GM18868 (cell line): Measurements from ENCODE around the gene HSD17B7.
"Not testable (repeated sequence)": the region's sequence is repeated elsewhere in the genome, so short reads cannot be mapped to it uniquely, and the experiment has no call there.

Source experiments
- ATAC-seq: cut with Tn5 transposase; IDR thresholded peaks from one replicate; pipeline ENCODE4 v1.9.1; 2021; ENCODE audit warnings: mild to moderate bottlenecking, moderate library complexity; ENCODE audit not compliant: unreplicated experiment

HSD17B7 gene, protein sequence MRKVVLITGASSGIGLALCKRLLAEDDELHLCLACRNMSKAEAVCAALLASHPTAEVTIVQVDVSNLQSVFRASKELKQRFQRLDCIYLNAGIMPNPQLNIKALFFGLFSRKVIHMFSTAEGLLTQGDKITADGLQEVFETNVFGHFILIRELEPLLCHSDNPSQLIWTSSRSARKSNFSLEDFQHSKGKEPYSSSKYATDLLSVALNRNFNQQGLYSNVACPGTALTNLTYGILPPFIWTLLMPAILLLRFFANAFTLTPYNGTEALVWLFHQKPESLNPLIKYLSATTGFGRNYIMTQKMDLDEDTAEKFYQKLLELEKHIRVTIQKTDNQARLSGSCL

DNA sequence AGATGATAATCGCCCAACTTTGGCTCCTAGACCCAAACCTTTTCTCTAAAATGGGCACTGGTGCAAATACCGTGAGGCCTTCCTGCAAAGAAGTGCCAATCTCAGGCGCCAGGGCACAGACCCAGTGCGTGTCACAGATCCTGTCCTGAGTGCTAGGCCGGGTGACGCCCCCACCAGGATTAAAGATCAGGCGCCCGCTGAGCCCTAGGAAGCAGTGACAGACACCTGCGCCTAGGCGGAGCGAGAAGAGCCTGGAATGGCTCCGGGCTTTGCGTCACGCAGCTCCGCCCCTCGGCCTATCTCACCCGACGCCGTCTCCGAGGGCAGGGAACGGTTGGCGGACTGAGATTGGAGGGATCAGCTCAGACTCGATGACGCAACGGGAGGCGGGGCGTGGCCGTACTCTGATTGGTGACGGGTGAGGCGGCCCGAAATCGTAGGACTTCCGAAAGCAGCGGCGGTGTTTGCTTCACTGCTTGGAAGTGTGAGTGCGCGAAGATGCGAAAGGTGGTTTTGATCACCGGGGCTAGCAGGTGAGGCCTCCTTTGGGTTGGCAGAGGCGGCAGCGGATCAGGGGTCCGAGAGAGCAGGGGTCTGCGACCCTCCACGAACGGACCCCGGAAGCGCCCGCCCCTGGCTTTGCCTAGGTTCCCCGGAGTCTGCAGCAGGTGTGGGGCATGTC is at the start of gene HSD17B7:
TSS of gene HSD17B7 (plus strand) at position 400 of the 682 bp plus-strand sequence. CDS start at position 499, 99 bp downstream.
- ATAC-seq: peak; percentile 99

DNA sequence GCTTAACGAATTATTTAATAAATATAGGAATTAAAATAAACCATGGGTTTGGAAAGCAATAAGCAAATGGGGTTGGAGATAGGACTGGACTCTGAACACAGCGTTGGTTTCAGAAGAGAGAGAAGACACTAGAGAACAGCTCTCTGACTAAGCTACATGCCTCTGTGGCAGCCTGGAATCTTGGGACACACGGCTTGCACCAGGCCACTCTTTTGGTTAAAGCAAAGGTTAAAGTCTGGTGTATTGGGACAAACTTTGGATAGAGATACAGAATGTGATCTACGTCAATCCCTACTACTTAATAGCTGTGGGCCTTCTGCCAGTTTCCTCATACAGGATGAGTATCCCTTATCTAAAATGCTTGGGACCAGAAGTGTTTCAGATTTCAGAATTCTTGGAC is 49.7 kb upstream of the HSD17B7 start:
- ATAC-seq: no peak

DNA sequence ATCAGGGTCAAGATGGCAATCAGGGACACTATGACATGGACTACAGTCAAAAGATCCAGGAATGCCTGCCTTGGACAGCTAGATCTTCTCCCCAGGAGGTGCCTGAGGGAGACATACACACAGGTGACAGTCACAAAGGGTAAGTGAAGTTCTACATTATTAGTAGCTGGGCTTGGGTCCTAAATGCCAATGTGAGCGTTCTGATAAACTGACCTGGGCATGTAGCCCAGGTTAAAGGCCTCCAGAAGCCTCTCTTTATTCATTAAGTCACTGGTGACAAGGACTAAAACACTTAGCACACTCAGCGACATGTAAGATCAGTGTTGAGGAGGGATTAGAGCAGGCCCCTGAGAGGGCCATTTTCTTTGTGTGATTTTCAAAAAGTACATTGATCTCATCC is 48.9 kb upstream of the HSD17B7 start:
- no peak for ATAC-seq

DNA sequence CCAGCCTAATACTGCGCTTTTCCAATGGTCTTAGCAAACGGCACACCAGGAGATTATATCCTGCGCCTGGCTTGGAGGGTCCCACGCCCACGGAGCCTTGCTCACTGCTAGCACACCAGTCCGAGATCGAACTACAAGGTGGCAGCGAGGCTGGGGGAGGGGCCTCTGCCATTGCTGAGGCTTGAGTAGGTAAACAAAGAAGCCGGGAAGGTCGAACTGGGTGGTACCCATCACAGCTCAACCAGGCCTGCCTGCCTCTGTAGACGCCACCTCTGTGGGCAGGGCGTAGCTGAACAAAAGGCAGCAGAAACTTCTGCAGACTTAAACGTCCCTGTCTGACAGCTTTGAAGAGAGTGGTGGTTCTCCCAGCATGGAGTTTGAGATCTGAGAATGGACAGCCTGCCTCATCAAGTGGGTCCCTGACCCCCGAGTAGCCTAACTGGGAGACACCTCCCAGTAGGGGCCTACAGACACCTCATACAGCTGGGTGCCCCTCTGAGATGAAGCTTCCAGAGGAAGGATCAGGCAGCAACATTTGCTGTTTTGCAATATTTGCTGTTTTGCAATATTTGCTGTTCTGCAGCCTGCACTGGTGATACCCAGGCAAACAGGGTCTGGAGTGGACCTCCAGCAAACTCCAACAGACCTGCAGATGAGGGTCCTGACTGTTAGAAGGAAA is 44.1 kb upstream of the HSD17B7 start:
- not testable (repeated sequence) for ATAC-seq

DNA sequence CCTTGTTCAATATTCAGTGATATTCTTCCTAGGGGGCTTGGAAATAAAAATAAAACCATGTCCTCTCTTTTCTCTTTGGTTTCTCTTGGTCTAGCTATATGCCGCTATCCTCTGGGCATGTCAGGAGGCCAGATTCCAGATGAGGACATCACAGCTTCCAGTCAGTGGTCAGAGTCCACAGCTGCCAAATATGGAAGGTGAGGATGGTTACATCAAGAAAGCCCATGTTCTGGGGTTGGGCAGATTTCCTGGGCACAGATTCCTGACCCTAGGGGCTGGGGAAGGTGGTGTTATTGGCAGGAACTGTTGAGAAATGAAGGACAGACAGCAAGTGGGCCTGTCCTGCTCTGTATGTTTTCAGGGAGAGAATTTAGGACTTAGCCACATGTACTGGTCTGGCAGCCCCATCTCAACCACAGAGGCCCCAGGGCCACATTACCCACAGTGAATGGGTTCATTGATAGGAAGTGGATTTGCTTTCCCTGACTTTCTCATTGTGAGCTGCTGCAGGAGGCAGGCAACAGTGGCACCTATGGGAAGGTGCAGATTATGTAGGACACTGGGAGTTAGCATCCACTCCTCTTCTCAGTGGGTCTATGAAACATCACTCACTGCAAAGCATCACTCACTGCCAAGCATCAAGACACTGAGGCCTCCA is 37.4 kb upstream of the HSD17B7 start:
- no peak for ATAC-seq

DNA sequence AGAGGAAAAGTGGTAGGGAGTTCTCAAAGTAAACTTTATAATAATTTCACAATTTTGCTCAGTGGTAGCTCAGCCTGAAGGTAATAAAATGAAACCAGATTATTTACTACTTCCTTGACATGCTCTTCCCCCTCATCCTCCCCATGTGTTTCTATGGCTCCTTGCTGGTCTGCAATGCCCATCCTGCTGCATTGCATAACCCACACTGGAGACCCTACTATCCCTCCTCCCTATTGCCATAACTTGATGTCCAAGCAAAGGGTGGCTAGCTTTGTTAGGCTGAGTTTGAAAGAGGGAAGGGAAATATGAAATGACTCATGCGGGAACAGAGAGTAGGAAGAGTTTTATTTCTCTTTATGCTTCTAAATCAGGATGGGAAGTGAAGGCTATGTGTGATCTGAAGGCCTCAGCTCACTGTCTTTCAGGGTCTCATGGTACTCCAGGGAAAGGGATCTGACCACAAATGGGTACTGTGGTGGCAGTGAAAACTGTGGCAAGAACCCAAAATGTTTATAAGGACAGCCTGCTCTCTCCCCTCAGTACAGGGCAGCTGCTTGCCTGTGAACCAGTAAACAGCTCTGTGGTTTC is 36.4 kb upstream of the HSD17B7 start:
- ATAC-seq: no peak

DNA sequence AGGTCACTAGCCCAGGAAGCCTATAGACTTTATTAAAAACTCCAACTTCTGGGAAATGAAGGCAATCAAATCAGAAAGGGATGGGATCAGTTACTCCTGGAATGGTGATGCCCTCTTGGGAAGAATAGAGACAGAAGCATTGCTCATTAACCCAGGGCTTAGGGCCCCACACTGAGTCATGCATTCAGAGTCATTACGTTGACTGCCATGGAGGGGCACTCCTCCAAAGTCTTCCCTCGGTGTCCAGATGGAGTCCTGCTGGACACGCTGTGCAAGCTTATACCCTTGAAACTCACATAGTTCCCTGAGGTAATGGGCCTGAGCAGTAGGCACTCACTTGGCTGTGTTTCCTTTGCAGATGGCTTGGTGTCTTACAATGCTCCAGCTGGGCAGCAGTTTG is 35.2 kb upstream of the HSD17B7 start:
- no peak for ATAC-seq

DNA sequence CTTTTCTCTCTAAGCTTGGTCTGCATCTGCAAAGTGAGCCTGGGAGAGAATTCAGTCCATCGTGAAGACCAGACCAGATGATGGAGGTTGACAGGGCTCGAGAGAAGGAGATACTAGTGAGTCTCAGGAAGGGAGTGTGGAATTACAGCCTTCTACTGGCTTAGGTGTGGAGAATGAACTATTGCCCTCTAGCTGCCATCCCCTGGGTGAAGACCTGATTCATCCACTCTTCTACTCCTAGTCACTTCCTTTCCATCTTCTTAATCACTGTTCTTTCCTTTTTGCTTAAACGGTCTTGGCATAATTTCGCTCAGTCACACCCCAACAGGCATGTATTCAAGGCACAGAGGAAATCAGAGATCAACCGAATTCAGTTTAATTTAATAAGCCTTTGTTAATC is 34.0 kb upstream of the HSD17B7 start:
- no peak for ATAC-seq

DNA sequence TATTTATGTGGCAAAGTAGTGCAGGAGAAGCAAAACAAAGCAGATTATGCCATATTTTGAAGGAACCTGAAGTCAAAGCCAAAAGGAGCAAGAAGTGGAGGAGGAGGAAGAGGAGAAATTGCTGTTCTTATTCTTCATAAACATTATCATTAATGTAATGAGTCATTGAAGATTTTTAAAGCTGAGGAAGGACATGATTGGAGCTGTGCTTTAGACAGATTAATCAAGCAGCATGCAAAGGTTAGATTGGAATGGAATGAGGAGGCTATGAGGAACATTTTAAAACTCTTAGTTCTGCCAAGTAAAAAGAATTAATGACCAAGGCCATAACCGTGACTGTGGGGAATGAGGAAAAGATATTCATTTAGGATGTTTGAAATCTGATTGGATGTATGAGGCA is 33.0 kb upstream of the HSD17B7 start:
- ATAC-seq: no peak

DNA sequence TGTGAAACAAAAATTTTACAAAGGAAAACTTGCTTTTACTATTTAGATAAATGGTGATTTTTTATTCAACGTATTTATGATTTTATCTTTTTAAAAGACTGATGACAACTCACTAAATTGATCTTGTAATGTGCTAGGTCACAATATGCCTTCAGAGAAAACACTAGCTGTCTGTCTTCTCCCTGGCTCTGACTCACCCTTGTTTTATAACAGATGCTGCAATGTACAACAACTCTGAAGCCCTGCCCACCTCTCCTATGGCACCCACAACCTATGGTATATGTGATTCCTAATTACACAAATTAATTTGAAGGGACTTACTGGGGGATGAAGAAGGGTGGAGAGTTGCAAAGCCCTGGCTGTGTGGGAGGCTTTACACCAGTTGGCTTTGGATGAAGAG is 24.7 kb upstream of the HSD17B7 start:
- ATAC-seq: no peak

DNA sequence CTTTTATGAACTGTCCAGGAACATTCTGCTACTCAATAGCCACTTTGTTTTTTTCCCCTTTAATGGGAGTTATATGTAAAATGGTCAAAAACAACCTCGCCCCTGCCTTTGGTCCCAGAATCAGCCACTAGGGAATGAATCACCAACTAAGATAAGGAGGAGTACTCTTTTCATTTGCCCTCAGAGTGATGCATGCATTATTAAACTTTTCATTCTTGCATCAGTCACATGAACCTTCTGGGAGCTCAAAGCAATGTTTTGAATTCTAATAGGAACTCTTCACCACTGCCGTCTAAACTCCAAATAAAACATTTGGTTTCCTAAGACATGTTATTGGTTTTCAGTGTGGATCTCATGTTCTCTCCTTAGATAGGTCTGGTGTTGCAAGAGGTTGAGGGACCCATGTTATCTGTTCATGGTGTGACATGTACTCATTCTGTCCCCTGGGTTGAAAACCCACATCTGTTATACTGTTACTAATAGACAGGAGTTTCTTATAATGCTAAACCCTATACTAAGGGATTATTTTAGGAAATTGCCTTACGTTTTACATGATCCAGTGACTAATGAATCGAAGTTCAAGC is 17.8 kb upstream of the HSD17B7 start:
- ATAC-seq: no peak

DNA sequence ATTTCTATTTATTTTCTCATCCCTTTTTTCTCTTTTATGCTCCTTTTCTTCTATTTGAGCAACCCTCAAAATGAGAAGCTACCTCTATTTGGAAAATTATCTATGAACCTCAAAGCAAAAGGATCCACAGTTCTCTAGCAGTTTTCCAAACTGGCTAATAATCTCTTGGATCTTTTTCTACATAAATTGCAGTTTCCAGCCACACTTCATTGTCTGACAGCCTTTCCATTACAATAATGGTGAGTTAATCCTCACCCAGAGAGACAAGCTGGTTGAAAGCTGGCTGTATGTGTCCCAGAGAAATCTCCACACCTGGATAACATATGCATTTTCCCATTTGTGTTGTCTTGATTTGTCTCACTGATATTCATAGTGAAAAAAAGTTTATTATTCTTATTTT is 16.5 kb upstream of the HSD17B7 start:
- ATAC-seq: no peak

DNA sequence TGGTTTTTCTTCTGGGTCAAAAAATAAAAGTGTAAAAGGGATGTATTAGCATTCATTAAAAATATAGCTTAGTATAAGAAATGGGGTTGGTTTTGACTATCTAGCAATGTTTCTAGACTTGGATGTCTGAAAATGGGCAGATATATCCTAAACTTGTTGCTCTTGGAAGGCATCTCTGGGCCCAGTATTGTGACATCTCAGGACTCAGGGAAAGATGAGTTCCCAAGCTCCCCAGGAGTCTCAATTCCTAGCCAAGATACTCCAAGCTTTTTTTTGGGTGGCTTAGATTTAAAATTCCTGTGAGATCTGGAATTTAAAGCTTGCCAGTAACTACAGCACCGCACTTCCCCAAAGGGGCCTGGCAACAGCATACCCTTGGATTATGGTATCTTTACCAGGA is 11.5 kb upstream of the HSD17B7 start:
- ATAC-seq: no peak

DNA sequence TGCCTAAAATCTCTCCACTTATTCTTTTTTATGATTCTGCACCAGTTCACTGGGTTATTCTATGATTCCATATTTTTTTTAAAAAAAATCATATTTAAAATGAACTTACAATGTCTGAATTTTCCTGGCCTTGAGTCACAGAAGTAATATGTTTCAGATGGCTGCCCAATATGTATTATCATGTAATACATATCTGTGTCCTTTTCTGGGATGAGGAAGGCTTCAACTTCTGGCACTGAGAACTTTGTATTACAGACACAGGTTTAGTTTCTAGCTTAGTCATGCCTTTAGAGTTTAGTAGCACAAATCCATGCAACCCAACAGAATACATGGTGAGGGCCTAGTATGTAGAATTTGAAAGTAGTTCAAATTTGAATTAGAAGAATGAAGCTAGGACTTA is 7.8 kb upstream of the HSD17B7 start:
- ATAC-seq: no peak

DNA sequence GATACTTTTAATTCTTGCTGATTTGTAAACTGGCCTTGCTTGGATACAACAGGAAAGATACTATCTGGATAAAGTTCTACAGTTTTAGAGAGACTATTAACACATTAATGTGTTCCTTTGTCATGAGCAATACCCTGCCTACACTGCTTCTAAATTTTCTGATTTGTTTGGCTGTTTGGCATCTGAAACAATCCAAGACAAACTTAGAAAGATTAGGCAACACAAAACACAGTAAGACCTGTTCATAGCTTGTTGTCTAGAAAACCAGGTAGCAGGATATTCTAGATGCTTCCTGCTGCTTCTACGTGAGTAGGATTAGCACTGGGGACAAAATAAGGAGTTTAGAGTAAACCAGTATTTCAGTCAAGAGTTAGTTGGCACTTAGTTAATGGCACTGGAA is 5.6 kb upstream of the HSD17B7 start:
- not testable (repeated sequence) for ATAC-seq

DNA sequence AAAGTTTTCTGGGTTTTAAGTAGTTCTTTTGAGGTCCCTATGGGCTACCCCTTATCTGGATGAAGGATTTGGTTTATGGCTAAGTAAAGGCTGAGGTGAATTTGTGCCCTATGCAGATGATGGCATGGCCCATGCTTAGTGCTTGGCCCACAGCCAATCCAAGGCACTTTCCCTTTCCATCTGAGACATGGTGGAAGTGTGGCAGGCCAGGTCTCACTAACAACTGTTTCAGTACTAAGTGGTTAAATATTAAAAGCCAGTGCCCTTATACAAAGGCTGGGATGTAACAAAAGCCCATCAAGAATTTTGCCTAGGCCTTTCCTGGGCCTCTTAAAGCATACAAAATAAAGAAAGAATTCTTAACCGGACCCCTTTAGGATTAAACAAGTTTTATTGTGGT is 1.7 kb upstream of the HSD17B7 start:
- not testable (repeated sequence) for ATAC-seq

DNA sequence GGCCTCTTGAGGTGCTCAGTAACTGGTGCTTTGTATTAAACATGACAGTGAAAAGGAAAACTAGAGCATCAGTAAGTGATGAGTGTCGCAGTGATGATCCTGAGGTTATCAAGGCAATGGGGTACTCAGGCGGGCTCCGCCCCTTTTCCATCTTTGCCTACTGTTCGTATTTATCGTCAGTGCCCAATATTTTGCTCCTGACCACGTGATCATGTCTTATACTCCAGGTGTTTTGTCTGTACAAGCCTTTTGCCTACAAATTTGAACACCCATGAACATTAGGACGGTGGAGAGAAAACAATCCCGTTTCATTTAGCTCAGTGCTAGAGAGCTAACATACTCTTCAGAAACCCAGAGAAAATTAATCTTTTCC is 469 bp downstream of the HSD17B7 start:
- not testable (repeated sequence) for ATAC-seq

DNA sequence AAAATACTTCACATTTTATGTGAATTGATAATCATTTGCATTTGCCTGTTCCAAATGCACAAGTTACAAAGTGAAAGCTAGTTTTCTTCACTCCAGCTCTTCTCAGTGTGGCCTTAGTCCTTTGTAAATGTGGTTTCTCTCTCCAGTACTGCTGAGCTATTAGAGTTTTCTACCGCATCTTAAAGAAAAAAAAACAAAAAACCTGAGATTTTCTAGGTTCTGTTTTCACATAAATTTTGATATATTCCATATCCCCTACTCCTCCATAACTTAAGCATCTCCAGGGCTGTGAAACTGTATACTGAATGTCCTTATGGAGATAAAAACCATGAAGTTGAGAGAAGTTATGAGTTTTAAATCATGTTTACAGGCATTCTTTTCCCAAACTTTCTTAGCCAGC is 3.8 kb downstream of the HSD17B7 start:
- not testable (repeated sequence) for ATAC-seq

DNA sequence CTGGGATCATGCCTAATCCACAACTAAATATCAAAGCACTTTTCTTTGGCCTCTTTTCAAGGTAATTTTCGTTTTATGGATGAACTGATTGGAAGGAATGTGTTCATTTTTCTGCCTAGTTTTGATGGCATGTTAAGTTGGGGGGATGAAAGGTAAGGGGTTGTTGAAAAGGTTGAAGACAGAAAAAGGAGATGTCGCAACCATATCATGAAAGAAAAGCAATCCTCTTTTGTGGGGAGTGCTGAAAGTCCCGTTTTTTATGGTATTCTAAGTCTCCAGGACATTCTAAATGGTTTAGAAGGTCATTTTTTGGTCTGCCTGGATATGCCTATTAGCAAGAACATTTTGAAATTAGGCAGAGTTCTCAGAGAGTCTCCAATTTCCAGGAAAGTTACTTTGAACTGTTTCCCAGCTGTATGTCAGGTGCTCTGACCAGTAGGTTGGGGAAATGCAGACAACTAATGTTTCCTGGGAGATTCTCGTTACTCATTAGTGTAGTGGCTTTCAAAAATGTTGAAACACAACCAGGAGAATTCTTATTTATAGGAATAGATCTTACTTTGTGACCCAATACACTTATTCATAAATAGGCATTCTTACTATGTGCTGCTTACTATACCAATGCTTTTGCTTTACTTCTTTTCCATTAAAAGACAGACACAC is 6.2 kb downstream of the HSD17B7 start:
- ATAC-seq: not testable (repeated sequence)
